Peyer's patch (tissue), 4 donors: ENCODE results near the gene VTA1. TPM values are rescaled to one million over a fixed set of nuclear protein-coding genes. Genes with fewer than 3 reads are reported as not detected.
"Not testable (repeated sequence)": the region's sequence is repeated elsewhere in the genome, so short reads cannot be mapped to it uniquely, and the experiment has no call there.

ENCODE experiments used
- DNase-seq, 3 donors: peaks; one replicate each; pipeline ENCODE4 v3.0.0-alpha.2; 2017 to 2019
- H3K27ac ChIP-seq, 4 donors: fragments of 200-600 bp; sonication (generic); one replicate each; pipeline ENCODE4 v1.5.1; 2016 to 2019
- H3K27me3 ChIP-seq, 2 donors: fragments of 200-600 bp; sonication (generic); one replicate each; pipeline ENCODE4 v1.5.1; 2019
- H3K36me3 ChIP-seq, 3 donors: fragments of 200-600 bp; sonication (generic); one replicate each; pipeline ENCODE4 v1.5.1; 2016 to 2019
- H3K4me1 ChIP-seq, 4 donors: fragments of 200-600 bp; sonication (generic); one replicate each; pipeline ENCODE4 v1.5.1; 2016 to 2019
- H3K4me3 ChIP-seq, 4 donors: fragments of 200-600 bp; sonication (generic); 1 replicate in 3 of 4; 2 replicates in 1 of 4; pipeline ENCODE4 v1.5.1; 2016 to 2019; ENCODE audit warnings: mild to moderate bottlenecking in 1 of 4
- H3K9me3 ChIP-seq, 4 donors: fragments of 200-600 bp; sonication (generic); one replicate each; pipeline ENCODE4 v1.5.1; 2016 to 2019; ENCODE audit warnings: mild to moderate bottlenecking in 1 of 4
- POLR2A ChIP-seq, 2 donors: fragments of 450-650 bp; IDR thresholded peaks; one replicate each; pipeline ENCODE4 v1.5.1; 2017; ENCODE audit warnings: antibody characterized with exemption in 2 of 2, mild to moderate bottlenecking in 2 of 2, moderate library complexity in 2 of 2
- total RNA-seq, 4 donors: library from RNA; depleted of rRNA; stranded (reverse); fragments of >200 nt; gene quantifications; one replicate each; pipeline ENCODE4 v1.1.0, GENCODE V29; 2016
- TF ChIP-seq, protein P1 (sequence below), 6 experiments: fragments of 450-650 bp in 4 of 6; fragments of 200-600 bp in 2 of 6; sonication (generic) in 1 of 6; IDR thresholded peaks; one replicate each; pipeline ENCODE4 v1.5.1; 2017 to 2019; ENCODE audit warnings: antibody characterized with exemption in 6 of 6, mild to moderate bottlenecking in 3 of 6, moderate library complexity in 1 of 6

VTA1 gene
- total RNA-seq, 4 donors from 2014 or later, result 41.3 to 60.9 (median 50.4) TPM

DNA sequence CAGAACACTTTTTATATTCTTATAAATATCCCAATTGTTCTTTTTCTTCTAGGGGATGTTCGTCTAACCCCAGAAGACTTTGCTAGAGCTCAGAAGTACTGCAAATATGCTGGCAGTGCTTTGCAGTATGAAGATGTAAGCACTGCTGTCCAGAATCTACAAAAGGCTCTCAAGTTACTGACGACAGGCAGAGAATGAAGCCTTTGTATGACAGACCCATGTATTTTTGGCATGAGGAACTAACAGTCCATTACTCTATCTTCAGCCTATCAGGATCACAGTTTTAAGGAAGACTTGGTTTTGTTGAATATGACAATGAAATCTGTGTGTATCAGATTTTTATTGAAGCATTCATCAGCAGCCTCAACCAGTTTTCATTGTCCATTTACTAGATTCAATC, 71.4 kb downstream of the VTA1 start:
- H3K4me1 ChIP-seq, result no peaks in the 10 kb centered on the region
- TF ChIP-seq POLR2A (IDR thresholded peaks at IDR 0.05), result no peak
- TF ChIP-seq, protein P1, sequence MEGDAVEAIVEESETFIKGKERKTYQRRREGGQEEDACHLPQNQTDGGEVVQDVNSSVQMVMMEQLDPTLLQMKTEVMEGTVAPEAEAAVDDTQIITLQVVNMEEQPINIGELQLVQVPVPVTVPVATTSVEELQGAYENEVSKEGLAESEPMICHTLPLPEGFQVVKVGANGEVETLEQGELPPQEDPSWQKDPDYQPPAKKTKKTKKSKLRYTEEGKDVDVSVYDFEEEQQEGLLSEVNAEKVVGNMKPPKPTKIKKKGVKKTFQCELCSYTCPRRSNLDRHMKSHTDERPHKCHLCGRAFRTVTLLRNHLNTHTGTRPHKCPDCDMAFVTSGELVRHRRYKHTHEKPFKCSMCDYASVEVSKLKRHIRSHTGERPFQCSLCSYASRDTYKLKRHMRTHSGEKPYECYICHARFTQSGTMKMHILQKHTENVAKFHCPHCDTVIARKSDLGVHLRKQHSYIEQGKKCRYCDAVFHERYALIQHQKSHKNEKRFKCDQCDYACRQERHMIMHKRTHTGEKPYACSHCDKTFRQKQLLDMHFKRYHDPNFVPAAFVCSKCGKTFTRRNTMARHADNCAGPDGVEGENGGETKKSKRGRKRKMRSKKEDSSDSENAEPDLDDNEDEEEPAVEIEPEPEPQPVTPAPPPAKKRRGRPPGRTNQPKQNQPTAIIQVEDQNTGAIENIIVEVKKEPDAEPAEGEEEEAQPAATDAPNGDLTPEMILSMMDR (IDR thresholded peaks at IDR 0.05), result no peak
- no peaks in the 10 kb centered on the region for H3K9me3 ChIP-seq
- H3K36me3 ChIP-seq, result peaks cover 0 to 34% (median 0%) of the 10 kb centered on the region in 3 donors
- H3K4me3 ChIP-seq, result no peak overlapping the region
- H3K27me3 ChIP-seq, result no peaks in the 10 kb centered on the region
- DNase-seq, result no peak
- no peak overlapping the region for H3K27ac ChIP-seq

DNA sequence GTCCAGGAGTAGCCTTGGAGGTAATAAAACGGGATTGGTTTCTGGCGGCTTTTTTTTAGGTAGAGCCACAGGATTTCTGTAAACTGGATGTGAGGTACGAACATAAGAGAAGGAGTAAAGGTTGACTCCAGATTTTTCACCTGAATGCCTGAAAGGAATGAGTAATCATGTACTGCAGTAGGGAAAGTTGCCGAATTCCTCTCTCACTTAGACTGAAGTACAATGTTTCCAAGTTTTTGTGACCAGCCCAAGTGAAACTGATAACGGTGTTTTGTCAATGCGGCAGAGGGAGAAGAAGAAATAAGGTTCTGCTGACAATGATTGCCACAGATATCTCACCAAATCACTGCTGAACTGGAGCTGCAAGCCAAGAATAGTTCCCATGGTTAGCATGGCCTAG, 75.0 kb downstream of the VTA1 start:
- H3K27ac ChIP-seq, result no peak overlapping the region
- peaks cover 0 to 20% (median 0%) of the 10 kb centered on the region in 3 donors for H3K36me3 ChIP-seq
- no peak overlapping the region for H3K4me3 ChIP-seq
- DNase-seq, result no peak
- no peaks in the 10 kb centered on the region for H3K27me3 ChIP-seq
- H3K4me1 ChIP-seq, result no peaks in the 10 kb centered on the region
- H3K9me3 ChIP-seq, result no peaks in the 10 kb centered on the region
- TF ChIP-seq POLR2A (IDR thresholded peaks at IDR 0.05), result no peak
- TF ChIP-seq, protein P1 (IDR thresholded peaks at IDR 0.05), result no peak

DNA sequence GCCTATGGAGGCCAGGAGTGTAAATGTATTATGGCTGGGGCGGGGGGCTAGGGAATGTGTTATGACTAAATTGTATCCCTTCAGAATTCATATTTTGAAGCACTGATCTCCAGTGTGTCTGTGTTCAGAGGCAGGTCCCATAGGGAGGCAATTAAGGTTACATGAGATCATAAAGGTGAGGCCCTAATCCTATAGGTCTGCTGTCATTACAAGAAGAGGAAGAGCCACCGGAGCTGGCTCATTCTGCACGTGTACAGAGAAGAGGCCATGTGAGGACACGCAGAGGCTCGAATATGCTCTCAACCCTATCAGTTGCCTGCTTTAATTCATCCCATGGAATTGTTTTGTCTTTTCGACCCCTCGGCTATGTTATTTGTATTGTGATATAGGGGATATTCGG, 76.9 kb downstream of the VTA1 start:
- no peak for DNase-seq
- no peaks in the 10 kb centered on the region for H3K27me3 ChIP-seq
- H3K27ac ChIP-seq, result no peak overlapping the region
- no peak overlapping the region for H3K4me3 ChIP-seq
- TF ChIP-seq, protein P1 (IDR thresholded peaks at IDR 0.05), result no peak
- H3K9me3 ChIP-seq, result no peaks in the 10 kb centered on the region
- no peaks in the 10 kb centered on the region for H3K4me1 ChIP-seq
- peaks cover 0 to 12% (median 0%) of the 10 kb centered on the region in 3 donors for H3K36me3 ChIP-seq

DNA sequence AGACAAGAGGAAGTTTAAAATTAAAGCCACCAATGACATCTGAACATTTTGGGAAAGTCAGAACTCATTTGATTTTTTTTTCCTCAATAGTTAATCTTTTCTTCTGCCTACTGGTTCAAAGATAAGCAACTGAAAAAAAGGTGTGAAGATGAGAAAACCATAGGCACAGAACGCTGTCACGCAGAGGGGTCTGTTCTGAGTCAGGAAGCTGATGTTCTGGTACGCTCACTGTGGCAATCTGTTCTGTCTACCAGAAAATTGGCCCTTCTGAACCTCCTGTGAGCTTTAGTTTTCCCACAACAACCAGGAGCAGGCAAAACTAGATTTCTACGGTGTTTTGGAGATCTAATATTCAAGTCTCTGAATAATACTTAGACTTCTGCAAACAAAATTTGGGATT, 78.1 kb downstream of the VTA1 start:
- Histone ChIP-seq H3K36me3 (peaks cover 0 to 2% (median 0%) of the 10 kb centered on the region in 3 donors), H3K4me3 (no peak overlapping the region), H3K27me3 (no peaks in the 10 kb centered on the region), H3K9me3 (no peaks in the 10 kb centered on the region), H3K4me1 (no peaks in the 10 kb centered on the region), H3K27ac (no peak overlapping the region)
- DNase-seq, result no peak
- no peak for TF ChIP-seq POLR2A (IDR thresholded peaks at IDR 0.05)
- TF ChIP-seq, protein P1 (IDR thresholded peaks at IDR 0.05), result no peak

DNA sequence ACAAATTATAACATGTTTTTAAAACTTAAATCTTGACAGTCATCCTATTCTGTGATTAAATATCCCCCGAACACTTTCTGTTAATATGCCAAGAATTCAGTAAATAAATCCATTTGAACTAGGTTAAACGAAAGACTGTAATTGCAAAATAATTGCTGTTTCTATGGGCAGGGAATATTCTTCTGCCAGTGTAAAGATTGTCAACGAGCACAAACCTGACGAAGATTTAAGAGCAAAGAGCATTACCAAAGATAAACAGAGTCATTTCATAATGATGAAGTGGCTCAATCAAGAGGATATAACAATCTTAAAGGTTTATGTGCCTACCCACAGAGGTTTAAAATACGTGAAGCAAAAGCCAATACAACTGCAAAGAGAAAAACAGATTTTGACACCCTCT, 78.5 kb downstream of the VTA1 start:
- no peaks in the 10 kb centered on the region for H3K9me3 ChIP-seq
- TF ChIP-seq POLR2A (IDR thresholded peaks at IDR 0.05), result no peak
- TF ChIP-seq, protein P1 (IDR thresholded peaks at IDR 0.05), result no peak
- H3K4me1 ChIP-seq, result no peaks in the 10 kb centered on the region
- no peaks in the 10 kb centered on the region for H3K27me3 ChIP-seq
- no peak overlapping the region for H3K27ac ChIP-seq
- no peaks in the 10 kb centered on the region for H3K36me3 ChIP-seq
- no peak overlapping the region for H3K4me3 ChIP-seq
- DNase-seq, result no peak

DNA sequence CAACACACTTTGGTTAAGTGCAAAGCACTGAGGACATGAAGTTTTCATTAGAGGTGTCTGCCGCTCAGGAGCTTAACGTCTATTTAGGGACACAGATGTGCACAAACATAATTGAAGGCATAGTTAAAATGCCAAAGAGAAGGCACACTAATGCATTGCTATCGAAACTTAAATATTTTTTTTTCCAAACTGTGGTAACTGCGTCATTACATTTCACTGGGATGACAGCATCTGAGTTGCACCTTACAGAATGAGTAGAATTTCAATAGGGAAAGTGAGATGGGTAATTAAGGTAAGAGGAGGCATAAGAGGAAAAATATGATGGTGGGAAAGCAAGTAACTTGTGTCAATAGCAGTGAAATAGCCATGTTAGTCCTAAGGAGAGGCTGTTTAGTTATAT, 79.7 kb downstream of the VTA1 start:
- TF ChIP-seq, protein P1 (IDR thresholded peaks at IDR 0.05), result no peak
- TF ChIP-seq POLR2A (IDR thresholded peaks at IDR 0.05), result no peak
- no peak overlapping the region for H3K4me3 ChIP-seq

DNA sequence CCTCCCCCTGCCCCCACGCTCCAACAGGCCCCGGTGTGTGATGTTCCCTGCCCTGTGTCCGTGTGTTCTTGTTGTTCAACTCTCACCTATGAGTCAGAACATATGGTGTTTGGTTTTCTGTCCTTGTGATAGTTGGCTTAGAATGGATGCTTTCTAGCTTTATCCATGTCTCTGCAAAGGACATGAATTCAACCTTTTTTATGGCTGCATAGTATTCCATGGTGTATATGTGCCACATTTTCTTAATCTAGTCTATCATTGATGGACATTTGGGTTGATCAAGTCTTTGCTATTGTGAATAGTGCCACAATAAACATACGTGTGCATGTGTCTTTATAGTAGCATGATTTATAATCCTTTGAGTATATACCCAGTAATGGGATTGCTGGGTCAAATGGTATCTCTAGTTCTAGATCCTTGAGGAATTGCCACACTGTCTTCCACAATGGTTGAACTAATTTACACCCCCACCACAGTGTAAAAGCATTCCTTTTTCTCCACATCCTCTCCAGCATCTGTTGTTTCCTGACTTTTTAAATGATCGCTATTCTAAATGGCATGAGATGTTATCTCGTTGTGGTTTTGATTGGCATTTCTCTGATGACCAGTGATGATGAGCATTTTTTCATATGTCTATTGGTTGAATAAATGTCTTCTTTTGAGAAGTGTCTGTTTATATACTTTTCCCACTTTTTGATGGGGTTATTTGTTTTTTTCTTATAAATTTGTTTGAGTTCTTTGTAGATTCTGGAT, 82.6 kb downstream of the VTA1 start:
- not testable (repeated sequence) for H3K27me3 ChIP-seq, H3K4me3 ChIP-seq, H3K27ac ChIP-seq, H3K4me1 ChIP-seq, H3K36me3 ChIP-seq, DNase-seq, H3K9me3 ChIP-seq

More for the DNA sequence above, 79.7 kb downstream of the VTA1 start:
- Histone ChIP-seq H3K9me3 (no peaks in the 10 kb centered on the region), H3K27me3 (no peaks in the 10 kb centered on the region), H3K36me3 (no peaks in the 10 kb centered on the region), H3K4me1 (no peaks in the 10 kb centered on the region), H3K27ac (no peak overlapping the region)
- no peak for DNase-seq
